Lower leg skin (tissue), 4 donors: Measurements from ENCODE around the gene RUNX1. TPM values are rescaled to one million over a fixed set of nuclear protein-coding genes. Genes with fewer than 3 reads are reported as not detected.
A peak's percentile ranks its signal among the peaks of the same experiment; 100 is the strongest.

Source experiments
- DNase-seq, 2 donors: peaks; one replicate each; pipeline ENCODE4 v3.0.0-alpha.2; 2019; ENCODE audit warnings: low spot score in 2 of 2
- H3K4me3 ChIP-seq: fragments of 200-600 bp; sonication (generic); 2 replicates; pipeline ENCODE4 v1.5.1; 2017; ENCODE audit warnings: mild to moderate bottlenecking, low read depth; ENCODE audit not compliant: poor library complexity, severe bottlenecking
- POLR2A ChIP-seq, 2 donors: fragments of 450-650 bp; IDR thresholded peaks; one replicate each; pipeline ENCODE4 v1.6.1; 2016 to 2017; ENCODE audit warnings: antibody characterized with exemption in 2 of 2, mild to moderate bottlenecking in 1 of 2, moderate library complexity in 1 of 2
- WGBS, 2 donors: methylation state at CpG; one replicate each; pipeline ENCODE4 v1.1.5; 2018; 5-methylcytosine and 5-hydroxymethylcytosine counted together
- intact Hi-C: fragments of 100-400 bp; cut with DNase I; formaldehyde crosslinking; loops from one replicate; pipeline ENCODE4 v1.15.0; 2023; ENCODE audit warnings: low total_unique reads
- total RNA-seq, 4 donors: library from RNA; depleted of rRNA; stranded (reverse); fragments of >200 nt; gene quantifications; one replicate each; pipeline ENCODE4 v1.1.0, GENCODE V29; 2016
- TF ChIP-seq, protein P1 (sequence below), 3 donors: fragments of 450-650 bp; IDR thresholded peaks; one replicate each; pipeline ENCODE4 v1.5.1; 2016; ENCODE audit warnings: antibody characterized with exemption in 3 of 3, mild to moderate bottlenecking in 3 of 3, moderate library complexity in 2 of 3

RUNX1 gene
- total RNA-seq, 4 donors from 2014 or later, result 7.3 to 29.1 (median 18.1) TPM

DNA sequence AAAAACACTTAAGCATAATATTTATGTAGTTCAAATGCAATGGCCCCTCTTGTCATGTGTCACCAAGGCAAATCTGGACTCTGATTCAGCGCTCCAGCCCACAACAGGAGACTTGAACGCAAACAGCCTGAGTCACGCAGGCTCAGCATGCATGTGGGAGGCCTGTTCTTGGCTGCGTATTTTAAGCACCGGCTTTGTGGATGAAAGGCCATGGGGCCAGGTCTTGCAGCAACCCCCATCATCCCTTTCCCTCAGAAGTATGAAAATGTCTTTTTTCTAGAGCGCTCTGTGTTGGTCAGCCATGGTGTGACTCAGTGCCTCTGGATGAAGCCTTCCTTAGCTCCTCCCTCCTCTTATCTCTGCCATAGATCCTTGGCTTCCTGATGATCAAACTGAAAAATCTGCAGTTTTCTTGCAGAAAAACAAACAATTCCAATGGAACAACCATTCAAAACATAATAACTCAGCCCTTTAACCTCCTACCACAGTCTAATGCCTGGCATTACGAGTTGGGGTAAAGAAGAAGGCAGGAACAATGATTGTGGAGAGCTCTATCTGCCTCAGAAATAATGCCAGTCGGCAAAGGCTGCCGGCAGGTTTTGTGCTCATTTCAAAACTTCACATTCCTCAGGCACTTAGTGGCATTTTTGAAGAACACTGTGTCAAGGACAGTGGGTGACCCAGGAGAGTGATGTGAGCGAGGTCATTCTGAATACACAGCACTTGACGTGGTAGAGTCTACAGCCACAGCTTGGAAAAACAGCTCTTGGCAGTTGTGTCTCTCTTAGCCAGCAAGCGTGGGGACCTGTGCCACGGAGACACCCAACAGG lies 212.8 kb downstream of the RUNX1 start:
- 57 to 70% methylated on average over 13 of the region's 13 CpGs for WGBS, 2 donors
- intact Hi-C loops, result no loop called here
- H3K4me3 ChIP-seq, result no peak overlapping the region
- peak; percentile 86 to 94 for DNase-seq
- TF ChIP-seq, protein P1, sequence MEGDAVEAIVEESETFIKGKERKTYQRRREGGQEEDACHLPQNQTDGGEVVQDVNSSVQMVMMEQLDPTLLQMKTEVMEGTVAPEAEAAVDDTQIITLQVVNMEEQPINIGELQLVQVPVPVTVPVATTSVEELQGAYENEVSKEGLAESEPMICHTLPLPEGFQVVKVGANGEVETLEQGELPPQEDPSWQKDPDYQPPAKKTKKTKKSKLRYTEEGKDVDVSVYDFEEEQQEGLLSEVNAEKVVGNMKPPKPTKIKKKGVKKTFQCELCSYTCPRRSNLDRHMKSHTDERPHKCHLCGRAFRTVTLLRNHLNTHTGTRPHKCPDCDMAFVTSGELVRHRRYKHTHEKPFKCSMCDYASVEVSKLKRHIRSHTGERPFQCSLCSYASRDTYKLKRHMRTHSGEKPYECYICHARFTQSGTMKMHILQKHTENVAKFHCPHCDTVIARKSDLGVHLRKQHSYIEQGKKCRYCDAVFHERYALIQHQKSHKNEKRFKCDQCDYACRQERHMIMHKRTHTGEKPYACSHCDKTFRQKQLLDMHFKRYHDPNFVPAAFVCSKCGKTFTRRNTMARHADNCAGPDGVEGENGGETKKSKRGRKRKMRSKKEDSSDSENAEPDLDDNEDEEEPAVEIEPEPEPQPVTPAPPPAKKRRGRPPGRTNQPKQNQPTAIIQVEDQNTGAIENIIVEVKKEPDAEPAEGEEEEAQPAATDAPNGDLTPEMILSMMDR (IDR thresholded peaks at IDR 0.05), result no peak
- TF ChIP-seq POLR2A (IDR thresholded peaks at IDR 0.05), result no peak

DNA sequence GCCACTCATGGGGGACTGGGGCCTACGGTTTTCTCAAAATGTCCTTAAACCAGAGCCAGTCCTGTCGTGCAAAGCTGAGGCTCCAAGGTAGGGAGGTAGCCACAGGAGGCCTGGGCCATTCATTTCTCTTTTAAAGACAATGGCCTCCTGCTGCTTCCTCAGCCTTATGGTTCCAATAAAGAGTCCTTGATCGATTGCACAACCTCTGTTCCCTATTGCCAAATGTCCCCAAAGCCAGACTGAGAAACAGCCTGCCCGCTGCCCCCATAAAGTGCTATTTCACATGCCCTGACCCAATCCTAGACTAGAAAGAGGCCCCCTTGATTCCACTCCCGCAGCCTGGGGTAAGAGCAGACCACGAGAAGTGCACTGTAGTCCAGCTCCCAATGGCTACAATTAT lies 213.6 kb downstream of the RUNX1 start:
- WGBS, 2 donors, result 47 to 56% methylated on average over 6 of the region's 6 CpGs

DNA sequence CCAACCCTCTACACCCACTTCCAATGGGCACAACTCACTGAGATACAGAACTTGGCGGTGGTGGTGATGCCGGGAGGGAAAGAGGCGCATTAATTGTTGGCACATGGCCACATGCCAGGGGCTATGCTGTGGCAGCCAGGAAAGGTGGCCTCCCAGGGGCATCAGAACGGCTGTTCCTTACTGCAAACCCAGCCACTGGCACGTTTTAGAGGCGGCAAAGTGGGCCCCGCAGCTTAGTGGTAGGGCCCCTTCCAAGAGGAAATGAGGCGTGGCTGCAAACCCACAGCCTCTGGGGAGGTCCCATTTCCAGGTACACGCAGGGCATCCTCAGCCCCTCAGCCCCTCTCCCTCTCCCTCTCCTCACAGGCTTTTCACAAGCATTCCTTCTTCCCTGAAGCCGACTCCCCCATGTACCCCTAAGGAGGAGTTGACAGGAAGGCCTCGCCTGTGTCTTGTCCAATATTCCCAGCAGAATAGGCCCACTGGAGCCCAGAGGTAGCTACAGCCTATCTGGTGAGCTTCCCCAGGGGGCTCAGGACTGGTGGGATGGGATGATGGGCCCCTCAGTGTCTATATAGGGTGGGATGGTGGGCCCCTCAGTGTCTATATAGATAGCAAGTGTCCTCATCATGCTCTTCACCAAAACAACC lies 214.1 kb downstream of the RUNX1 start:
- TF ChIP-seq POLR2A (IDR thresholded peaks at IDR 0.05), result no peak
- TF ChIP-seq, protein P1 (IDR thresholded peaks at IDR 0.05), result no peak
- no peak for DNase-seq
- no peak overlapping the region for H3K4me3 ChIP-seq
- intact Hi-C loops, result no loop called here
- 59 to 61% methylated on average over 11 of the region's 11 CpGs for WGBS, 2 donors

More for the DNA sequence above, 213.6 kb downstream of the RUNX1 start:
- intact Hi-C loops, result no loop called here
- TF ChIP-seq, protein P1 (IDR thresholded peaks at IDR 0.05), result no peak
- TF ChIP-seq POLR2A (IDR thresholded peaks at IDR 0.05), result no peak
- peak; percentile 78 to 93 for DNase-seq
- H3K4me3 ChIP-seq, result no peak overlapping the region

DNA sequence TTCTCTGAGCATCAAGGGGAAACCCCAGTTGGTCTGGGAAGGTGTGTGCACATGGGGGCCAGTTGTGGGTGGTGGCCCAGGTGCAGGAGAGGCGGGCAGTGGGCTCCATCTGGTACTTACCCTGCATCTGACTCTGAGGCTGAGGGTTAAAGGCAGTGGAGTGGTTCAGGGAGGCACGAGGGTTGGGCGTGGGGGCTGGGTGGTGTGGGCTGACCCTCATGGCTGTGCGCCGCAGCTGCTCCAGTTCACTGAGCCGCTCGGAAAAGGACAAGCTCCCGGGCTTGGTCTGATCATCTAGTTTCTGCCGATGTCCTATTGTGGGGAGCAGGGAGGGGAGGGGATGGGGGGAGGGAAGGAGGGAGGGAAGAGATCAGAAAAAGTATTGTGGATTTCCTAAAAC lies 214.8 kb downstream of the RUNX1 start:
- WGBS, 2 donors, result 89 to 91% methylated on average over 9 of the region's 9 CpGs
- no peak for DNase-seq
- no peak for TF ChIP-seq POLR2A (IDR thresholded peaks at IDR 0.05)
- TF ChIP-seq, protein P1 (IDR thresholded peaks at IDR 0.05), result no peak
- no peak overlapping the region for H3K4me3 ChIP-seq
- intact Hi-C loops, result no loop called here

DNA sequence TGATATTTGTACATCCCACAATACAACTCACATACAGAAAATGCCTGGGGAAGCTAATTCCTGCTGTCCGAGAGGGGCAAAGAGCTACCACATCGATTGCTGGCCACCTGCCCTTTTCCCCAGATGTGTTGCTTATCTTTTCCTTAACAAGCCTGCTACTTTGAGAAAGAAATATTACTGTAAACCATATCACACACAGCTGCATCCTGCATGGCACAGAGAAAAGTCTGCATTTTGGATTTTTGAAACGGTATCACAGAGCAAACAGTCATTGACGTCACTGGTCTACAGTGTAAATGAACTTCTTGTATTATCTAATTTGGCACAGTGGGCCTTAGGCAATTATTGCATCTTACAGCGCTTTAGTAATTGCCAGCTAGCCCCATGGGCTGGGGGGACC lies 215.6 kb downstream of the RUNX1 start:
- TF ChIP-seq, protein P1 (IDR thresholded peaks at IDR 0.05), result no peak
- TF ChIP-seq POLR2A (IDR thresholded peaks at IDR 0.05), result no peak
- WGBS, 2 donors, result 75 to 81% methylated on average over 5 of the region's 5 CpGs
- H3K4me3 ChIP-seq, result no peak overlapping the region
- intact Hi-C loops, result no loop called here
- peak in 1 of 2 donors; percentile 46 for DNase-seq
